Measurements from ENCODE around the gene MAST1.
A peak's percentile ranks its signal among the peaks of the same experiment; 100 is the strongest.
"Not testable (repeated sequence)": the region's sequence is repeated elsewhere in the genome, so short reads cannot be mapped to it uniquely, and the experiment has no call there.

Gene MAST1

GRCh38 chr19:12834976-12835757 lies 3.1 kb upstream of the MAST1 start:
- DNase-seq (ENCODE audit: low read depth, low spot score) = peak; percentile 36
- H3K4me3 ChIP-seq (ENCODE audit: low read length) = no peak overlapping the region

GRCh38 chr19:12836529-12836863 lies 1.8 kb upstream of the MAST1 start:
- no peak for DNase-seq (ENCODE audit: low read depth, low spot score)
- H3K4me3 ChIP-seq (ENCODE audit: low read length) = no peak overlapping the region

- H3K4me3 ChIP-seq (ENCODE audit: low read length) = no peak overlapping the region
- no peak for DNase-seq (ENCODE audit: low read depth, low spot score)
These were observed 1.1 kb upstream of the MAST1 start for GRCh38 chr19:12837225-12837624.

GRCh38 chr19:12838886-12839756 lies 806 bp downstream of the MAST1 start:
- peak overlapping the region; percentile 70 for H3K4me3 ChIP-seq (ENCODE audit: low read length)
- peak; percentile 56 for DNase-seq (ENCODE audit: low read depth, low spot score)

GRCh38 chr19:12840091-12841079 lies 2.1 kb downstream of the MAST1 start:
- no peak for DNase-seq (ENCODE audit: low read depth, low spot score)
- H3K4me3 ChIP-seq (ENCODE audit: low read length) = no peak overlapping the region

GRCh38 chr19:12841094-12841493 lies 2.8 kb downstream of the MAST1 start:
- no peak overlapping the region for H3K4me3 ChIP-seq (ENCODE audit: low read length)
- no peak for DNase-seq (ENCODE audit: low read depth, low spot score)

GRCh38 chr19:12842511-12842910 lies 4.2 kb downstream of the MAST1 start:
- no peak overlapping the region for H3K4me3 ChIP-seq (ENCODE audit: low read length)
- no peak for DNase-seq (ENCODE audit: low read depth, low spot score)

- no peak overlapping the region for H3K4me3 ChIP-seq (ENCODE audit: low read length)
- no peak for DNase-seq (ENCODE audit: low read depth, low spot score)
These were observed 5.0 kb downstream of the MAST1 start for GRCh38 chr19:12843328-12843727.

GRCh38 chr19:12843999-12844732 lies 5.9 kb downstream of the MAST1 start:
- DNase-seq (ENCODE audit: low read depth, low spot score) = no peak
- H3K4me3 ChIP-seq (ENCODE audit: low read length) = no peak overlapping the region

- DNase-seq (ENCODE audit: low read depth, low spot score); H3K4me3 ChIP-seq (ENCODE audit: low read length): not testable (repeated sequence)
These were observed 8.3 kb downstream of the MAST1 start for GRCh38 chr19:12846613-12847012.

GRCh38 chr19:12847159-12848139 lies 9.1 kb downstream of the MAST1 start:
- no peak for DNase-seq (ENCODE audit: low read depth, low spot score)
- no peak overlapping the region for H3K4me3 ChIP-seq (ENCODE audit: low read length)

GRCh38 chr19:12856653-12857052 lies 18.3 kb downstream of the MAST1 start:
- H3K4me3 ChIP-seq (ENCODE audit: low read length) = no peak overlapping the region
- no peak for DNase-seq (ENCODE audit: low read depth, low spot score)

GRCh38 chr19:12858041-12858928 lies 20.0 kb downstream of the MAST1 start:
- H3K4me3 ChIP-seq (ENCODE audit: low read length) = no peak overlapping the region
- no peak for DNase-seq (ENCODE audit: low read depth, low spot score)

- H3K4me3 ChIP-seq (ENCODE audit: low read length) = no peak overlapping the region
- no peak for DNase-seq (ENCODE audit: low read depth, low spot score)
These were observed 21.2 kb downstream of the MAST1 start for GRCh38 chr19:12859546-12859945.

- DNase-seq (ENCODE audit: low read depth, low spot score) = no peak
- no peak overlapping the region for H3K4me3 ChIP-seq (ENCODE audit: low read length)
These were observed 25.8 kb downstream of the MAST1 start for GRCh38 chr19:12864143-12864542.
